Mammary epithelial cell (primary cell): ENCODE results near the gene DGKD.

Experiments
- EZH2 ChIP-seq: IDR thresholded peaks from 2 replicates; pipeline ENCODE4 v1.6.1; 2012; ENCODE audit warnings: low read length, inconsistent platforms, borderline replicate concordance
- TF ChIP-seq, protein P1 (sequence below), 2 donors: IDR thresholded peaks in 1 of 2; conservative IDR thresholded peaks in 1 of 2; 2 replicates each; pipeline ENCODE4 v1.5.1; 2011 to 2012; ENCODE audit warnings: inconsistent platforms in 2 of 2, low read length in 2 of 2, mild to moderate bottlenecking in 2 of 2, control low read depth in 1 of 2, low read depth in 1 of 2; ENCODE audit not compliant: insufficient read depth in 1 of 2; ENCODE audit errors: extremely low read depth in 1 of 2

DNA sequence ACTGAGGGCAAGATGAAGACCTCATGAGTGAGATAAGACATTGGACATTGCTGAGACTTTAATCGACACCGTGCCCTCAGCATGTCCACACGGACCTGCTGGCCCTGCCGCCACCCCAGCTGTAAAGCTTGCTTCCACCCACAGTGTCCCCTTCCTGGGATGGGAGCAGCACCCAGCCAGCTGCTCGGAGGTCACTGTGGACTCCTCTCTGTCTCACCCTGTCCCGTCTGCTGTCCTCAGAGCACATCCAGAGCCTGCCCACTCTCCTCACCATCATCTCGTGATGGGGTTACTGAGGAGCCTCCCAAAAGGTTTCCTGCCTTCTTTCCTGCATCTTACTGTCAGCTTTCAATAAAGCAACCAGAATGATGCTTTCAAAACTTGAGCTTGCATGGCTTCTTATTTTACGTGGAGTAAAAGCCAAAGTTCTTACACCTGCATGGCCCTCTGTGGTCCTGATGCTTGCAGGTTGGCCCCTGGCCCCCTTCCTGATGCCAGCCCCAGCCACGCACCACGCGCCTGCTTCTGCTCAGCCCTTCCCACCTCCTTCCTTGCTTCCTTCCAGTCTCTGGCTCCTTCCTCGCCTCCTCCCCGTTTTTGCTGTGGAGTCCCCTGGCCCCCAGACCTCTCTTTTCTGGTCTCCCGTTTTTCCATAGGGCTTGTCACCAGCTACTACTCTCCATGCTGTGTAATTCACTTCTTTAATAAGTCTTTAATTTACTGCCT lies 67.0 kb downstream of the DGKD start:
- TF ChIP-seq EZH2 = no peak
- TF ChIP-seq, protein P1, sequence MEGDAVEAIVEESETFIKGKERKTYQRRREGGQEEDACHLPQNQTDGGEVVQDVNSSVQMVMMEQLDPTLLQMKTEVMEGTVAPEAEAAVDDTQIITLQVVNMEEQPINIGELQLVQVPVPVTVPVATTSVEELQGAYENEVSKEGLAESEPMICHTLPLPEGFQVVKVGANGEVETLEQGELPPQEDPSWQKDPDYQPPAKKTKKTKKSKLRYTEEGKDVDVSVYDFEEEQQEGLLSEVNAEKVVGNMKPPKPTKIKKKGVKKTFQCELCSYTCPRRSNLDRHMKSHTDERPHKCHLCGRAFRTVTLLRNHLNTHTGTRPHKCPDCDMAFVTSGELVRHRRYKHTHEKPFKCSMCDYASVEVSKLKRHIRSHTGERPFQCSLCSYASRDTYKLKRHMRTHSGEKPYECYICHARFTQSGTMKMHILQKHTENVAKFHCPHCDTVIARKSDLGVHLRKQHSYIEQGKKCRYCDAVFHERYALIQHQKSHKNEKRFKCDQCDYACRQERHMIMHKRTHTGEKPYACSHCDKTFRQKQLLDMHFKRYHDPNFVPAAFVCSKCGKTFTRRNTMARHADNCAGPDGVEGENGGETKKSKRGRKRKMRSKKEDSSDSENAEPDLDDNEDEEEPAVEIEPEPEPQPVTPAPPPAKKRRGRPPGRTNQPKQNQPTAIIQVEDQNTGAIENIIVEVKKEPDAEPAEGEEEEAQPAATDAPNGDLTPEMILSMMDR (conservative IDR thresholded peaks at IDR 0.05 in 1 of 2, IDR thresholded peaks at IDR 0.05 in 1 of 2; ENCODE audit: extremely low read depth in 1 of 2, insufficient read depth in 1 of 2, low read depth in 1 of 2, low read length in 2 of 2) = no peak
